Embryonic facial prominence (tissue), 1 donor: Measurements from ENCODE around the gene FAM219A.

Experiments used
- DNase-seq: peaks from one replicate; pipeline ENCODE4 v3.0.0-alpha.2; 2016; ENCODE audit errors: extremely low spot score

FAM219A gene

GRCh38 chr9:34458013-34458958 is at the start of gene FAM219A, which contains the start of gene DNAI1:
TSS of gene FAM219A (minus strand) at chr9:34458570. CDS start at chr9:34458263, 307 bp downstream.
TSS of gene DNAI1 (plus strand) at chr9:34458805. CDS start at chr9:34459006, 201 bp downstream.
- DNase-seq = peak; percentile 96

- no peak for DNase-seq
These were observed 49.6 kb upstream of the FAM219A start for GRCh38 chr9:34507966-34508365.

- DNase-seq = no peak
These were observed 49.2 kb upstream of the FAM219A start for GRCh38 chr9:34507556-34507955.

GRCh38 chr9:34506623-34507022 is 48.3 kb upstream of the FAM219A start:
- no peak for DNase-seq

- DNase-seq = no peak
These were observed 47.2 kb upstream of the FAM219A start for GRCh38 chr9:34505370-34506120.

- DNase-seq = no peak
These were observed 45.0 kb upstream of the FAM219A start for GRCh38 chr9:34503406-34503805.

GRCh38 chr9:34502891-34503290 is 44.5 kb upstream of the FAM219A start:
- DNase-seq = no peak

GRCh38 chr9:34502471-34502870 is 44.1 kb upstream of the FAM219A start:
- DNase-seq = no peak

GRCh38 chr9:34501889-34502425 is 43.6 kb upstream of the FAM219A start:
- no peak for DNase-seq

- DNase-seq = no peak
These were observed 43.0 kb upstream of the FAM219A start for GRCh38 chr9:34501372-34501771.

- no peak for DNase-seq
These were observed 42.4 kb upstream of the FAM219A start for GRCh38 chr9:34500623-34501267.

- DNase-seq = no peak
These were observed 40.7 kb upstream of the FAM219A start for GRCh38 chr9:34499076-34499475.

GRCh38 chr9:34498553-34498952 is 40.2 kb upstream of the FAM219A start:
- no peak for DNase-seq

GRCh38 chr9:34496149-34496712 is 37.9 kb upstream of the FAM219A start:
- no peak for DNase-seq

- DNase-seq = no peak
These were observed 35.7 kb upstream of the FAM219A start for GRCh38 chr9:34493972-34494535.

- DNase-seq = no peak
These were observed 33.7 kb upstream of the FAM219A start for GRCh38 chr9:34492051-34492450.

- no peak for DNase-seq
These were observed 33.2 kb upstream of the FAM219A start for GRCh38 chr9:34491596-34491995.

GRCh38 chr9:34490760-34491159 is 32.4 kb upstream of the FAM219A start:
- DNase-seq = no peak

- no peak for DNase-seq
These were observed 32.0 kb upstream of the FAM219A start for GRCh38 chr9:34490360-34490759.

GRCh38 chr9:34486572-34486971 is 28.2 kb upstream of the FAM219A start:
- DNase-seq = no peak

GRCh38 chr9:34485822-34486221 is 27.5 kb upstream of the FAM219A start:
- DNase-seq = no peak
